ENCODE results near the gene SERF2. TPM values are rescaled to one million over a fixed set of nuclear protein-coding genes. Genes with fewer than 3 reads are reported as not detected.
A peak's percentile ranks its signal among the peaks of the same experiment; 100 is the strongest.

SERF2 gene
- total RNA-seq, 2 donors from 2014 or later, result 1,223 to 1,445 TPM

GRCh38 chr15:43774062-43774461, 18.1 kb upstream of the SERF2 start:
- intact Hi-C loops (cut with DNase I), result no loop called here
- Histone ChIP-seq H3K9me3 (no peaks in the 10 kb centered on the region), H3K4me1 (no peaks in the 10 kb centered on the region), H3K27me3 (no peaks in the 10 kb centered on the region), H3K4me3 (no peak overlapping the region), H3K36me3 (peaks cover 4% of the 10 kb centered on the region), H3K9ac (ENCODE audit: low read depth in 2 of 2, low read length in 2 of 2) (no peak overlapping the region), H3K27ac (no peak overlapping the region)
- DNase-seq, result no peak
- no peak for TF ChIP-seq CTCF (IDR thresholded peaks at IDR 0.05)

GRCh38 chr15:43775411-43775965, 16.6 kb upstream of the SERF2 start:
- peak; percentile 95 for DNase-seq
- no peaks in the 10 kb centered on the region for H3K27me3 ChIP-seq
- intact Hi-C loops (cut with DNase I), result no loop called here
- H3K4me1 ChIP-seq, result no peaks in the 10 kb centered on the region
- H3K4me3 ChIP-seq, result peak overlapping the region; percentile 66
- no peaks in the 10 kb centered on the region for H3K9me3 ChIP-seq
- peak; percentile 58 for TF ChIP-seq CTCF (IDR thresholded peaks at IDR 0.05)
- peak overlapping the region; percentile 96 for H3K27ac ChIP-seq
- peaks cover 4% of the 10 kb centered on the region for H3K36me3 ChIP-seq
- H3K9ac ChIP-seq (ENCODE audit: low read depth in 2 of 2, low read length in 2 of 2), result peak overlapping the region; percentile 78 to 95

GRCh38 chr15:43776101-43776717, 15.9 kb upstream of the SERF2 start:
- Histone ChIP-seq H3K4me3 (peak overlapping the region; percentile 66), H3K4me1 (no peaks in the 10 kb centered on the region), H3K9me3 (no peaks in the 10 kb centered on the region), H3K9ac (ENCODE audit: low read depth in 2 of 2, low read length in 2 of 2) (peak overlapping the region; percentile 78 to 95), H3K27ac (peak overlapping the region; percentile 96), H3K36me3 (peaks cover 4% of the 10 kb centered on the region), H3K27me3 (no peaks in the 10 kb centered on the region)
- DNase-seq, result peak; percentile 62
- intact Hi-C loops (cut with DNase I), result no loop called here
- no peak for TF ChIP-seq CTCF (IDR thresholded peaks at IDR 0.05)

GRCh38 chr15:43776718-43777266, 15.3 kb upstream of the SERF2 start, which contains the start of gene ELL3:
Gene ELL3, minus strand, starts transcription at chr15:43776966. Its CDS starts 65 bp downstream, at chr15:43776901.
- peak; percentile 92 for DNase-seq
- Histone ChIP-seq H3K4me1 (no peaks in the 10 kb centered on the region), H3K36me3 (peaks cover 4% of the 10 kb centered on the region), H3K4me3 (peak within 1 kb of the TSS; percentile 66), H3K9ac (ENCODE audit: low read depth in 2 of 2, low read length in 2 of 2) (peak within 1 kb of the TSS; percentile 78 to 95), H3K9me3 (no peaks in the 10 kb centered on the region), H3K27ac (peak within 1 kb of the TSS; percentile 96), H3K27me3 (no peaks in the 10 kb centered on the region)
- intact Hi-C loops (cut with DNase I), result no loop called here
- TF ChIP-seq CTCF (IDR thresholded peaks at IDR 0.05), result no peak

GRCh38 chr15:43777267-43777914, 14.7 kb upstream of the SERF2 start:
- intact Hi-C loops (cut with DNase I), result no loop called here
- Histone ChIP-seq H3K9ac (ENCODE audit: low read depth in 2 of 2, low read length in 2 of 2) (peak overlapping the region; percentile 75 to 95), H3K27me3 (no peaks in the 10 kb centered on the region), H3K36me3 (peaks cover 4% of the 10 kb centered on the region), H3K4me1 (no peaks in the 10 kb centered on the region), H3K9me3 (no peaks in the 10 kb centered on the region), H3K4me3 (peak overlapping the region; percentile 66), H3K27ac (peak overlapping the region; percentile 96)
- DNase-seq, result peak; percentile 89
- TF ChIP-seq CTCF (IDR thresholded peaks at IDR 0.05), result peak; percentile 83

Data from colonic mucosa (tissue), 4 donors.